CD4-positive, CD25-positive, alpha-beta regulatory T cell (primary cell): Measurements from ENCODE around the gene FBXO41. TPM values are rescaled to one million over a fixed set of nuclear protein-coding genes. Genes with fewer than 3 reads are reported as not detected.
"Not testable (repeated sequence)": the region's sequence is repeated elsewhere in the genome, so short reads cannot be mapped to it uniquely, and the experiment has no call there.

Experiments used
- ATAC-seq, 2 donors: fragments of 150-1000 bp; cut with Tn5 transposase; one replicate each; pipeline ENCODE4 v1.10.0; 2021; ENCODE audit warnings: low read depth in 2 of 2, moderate number of reproducible peaks in 2 of 2, moderate library complexity in 1 of 2
- DNase-seq, 3 donors: peaks; one replicate each; pipeline versions ENCODE4 v3.0.0 to v3.0.0-alpha.2; 2012 to 2022; ENCODE audit warnings: mixed read lengths in 1 of 3
- H3K27ac ChIP-seq: one replicate; pipeline ENCODE4 v1.7.0; 2013; ENCODE audit warnings: mild to moderate bottlenecking, low read length; ENCODE audit not compliant: insufficient read depth, poor library complexity, severe bottlenecking
- H3K27me3 ChIP-seq: one replicate; pipeline ENCODE4 v1.7.0; 2013; ENCODE audit warnings: low read length; ENCODE audit not compliant: control insufficient read depth, insufficient read depth
- H3K36me3 ChIP-seq: one replicate; pipeline ENCODE4 v1.7.0; 2013; ENCODE audit warnings: mild to moderate bottlenecking, low read length, moderate library complexity; ENCODE audit not compliant: control insufficient read depth, insufficient read depth
- H3K4me1 ChIP-seq: 2 replicates; pipeline ENCODE4 v1.7.0; 2013; ENCODE audit warnings: mild to moderate bottlenecking, low read length; ENCODE audit not compliant: insufficient read depth, control insufficient read depth, poor library complexity, severe bottlenecking
- H3K4me3 ChIP-seq: one replicate; pipeline ENCODE4 v1.7.0; 2013; ENCODE audit warnings: low read depth, mild to moderate bottlenecking, low read length, moderate library complexity
- H3K9me3 ChIP-seq, 2 experiments: 1 replicate in 1 of 2; 2 replicates in 1 of 2; pipeline ENCODE4 v1.7.0; 2013; ENCODE audit warnings: low read length in 2 of 2, mild to moderate bottlenecking in 1 of 2, moderate library complexity in 1 of 2; ENCODE audit not compliant: control insufficient read depth in 2 of 2
- H3K27ac Mint-ChIP-seq, 3 donors: one replicate each; pipeline ENCODE4 v1.8.0; 2020 to 2022; ENCODE audit warnings: mild to moderate bottlenecking in 3 of 3, mixed read lengths in 3 of 3, moderate library complexity in 2 of 3
- H3K27me3 Mint-ChIP-seq: one replicate; pipeline ENCODE4 v1.8.0; 2022; ENCODE audit warnings: mild to moderate bottlenecking, mixed read lengths
- H3K36me3 Mint-ChIP-seq: one replicate; pipeline ENCODE4 v1.8.0; 2020; ENCODE audit warnings: mixed read lengths
- H3K4me1 Mint-ChIP-seq, 4 donors: one replicate each; pipeline ENCODE4 v1.8.0; 2020 to 2022; ENCODE audit warnings: mixed read lengths in 4 of 4, mild to moderate bottlenecking in 1 of 4
- H3K4me3 Mint-ChIP-seq, 4 donors: one replicate each; pipeline ENCODE4 v1.8.0; 2020 to 2022; ENCODE audit warnings: mild to moderate bottlenecking in 4 of 4, mixed read lengths in 4 of 4, moderate library complexity in 3 of 4
- H3K9me3 Mint-ChIP-seq, 7 donors: one replicate each; pipeline ENCODE4 v1.8.0; 2020 to 2022; ENCODE audit warnings: mixed read lengths in 7 of 7, mild to moderate bottlenecking in 3 of 7, moderate library complexity in 2 of 7
- polyA plus RNA-seq, 4 donors: library from polyadenylated mRNA; unstranded; fragments of 300-500 nt; fragmentation: Illumina TruSeq; gene quantifications; one replicate each; pipeline ENCODE4 v1.2.3, GENCODE V29; 2021
- total RNA-seq: library from RNA; stranded (reverse); gene quantifications from one replicate; pipeline ENCODE4 v1.2.3, GENCODE V29; 2022

Gene FBXO41
- total and polyA plus RNA-seq, 5 donors from 2014 or later, result 0.51 to 17.4 (median 1.0) TPM

DNA sequence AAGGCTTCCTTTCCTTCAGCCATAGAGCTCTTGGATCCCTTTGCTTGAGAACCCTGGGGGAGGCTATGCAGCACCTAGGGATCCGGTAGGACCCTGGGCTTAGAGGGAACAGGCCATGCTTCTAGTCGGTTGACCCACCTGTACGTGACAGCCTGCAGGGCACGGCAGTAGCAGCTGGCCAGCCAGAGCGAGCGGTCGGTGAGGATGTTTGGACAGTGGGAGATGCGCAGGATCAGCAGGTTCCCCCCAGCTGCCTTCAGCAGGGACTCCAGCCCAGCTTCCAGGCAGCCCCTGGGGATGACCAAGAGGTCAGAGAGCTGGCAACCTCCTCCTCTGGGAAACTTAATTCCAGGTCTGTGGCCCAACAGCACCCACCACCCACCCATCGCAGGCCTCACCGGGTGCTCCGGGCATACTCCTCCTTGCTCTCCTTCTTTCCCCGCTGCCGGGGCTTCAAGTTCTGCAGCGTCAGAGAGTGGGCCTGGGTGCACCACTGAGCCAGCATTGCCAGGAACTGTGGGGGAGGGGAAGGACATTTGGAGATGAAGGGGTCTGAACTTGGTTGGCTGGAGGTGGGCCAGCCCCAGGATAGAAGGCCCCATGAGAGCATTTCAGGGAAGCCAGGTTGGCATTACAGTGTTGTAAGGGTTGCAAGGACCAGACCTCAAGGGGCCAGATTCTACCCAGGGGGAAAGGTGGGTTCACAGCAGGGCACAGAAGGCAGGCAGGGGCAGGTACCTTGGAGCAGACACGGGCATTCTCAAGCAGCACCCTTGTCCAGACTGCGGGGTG, 20.5 kb downstream of the FBXO41 start:
- Histone ChIP-seq H3K9me3 (no peaks in the 10 kb centered on the region), H3K4me1 (peaks cover 4% of the 10 kb centered on the region), H3K36me3 (peaks cover 15% of the 10 kb centered on the region), H3K4me3 (no peak overlapping the region), H3K27me3 (no peaks in the 10 kb centered on the region), H3K27ac (no peak overlapping the region)
- no peaks in the 10 kb centered on the region for H3K9me3 Mint-ChIP-seq
- H3K4me3 Mint-ChIP-seq, result no peak overlapping the region
- H3K27ac Mint-ChIP-seq, result no peak overlapping the region
- DNase-seq (no peak), ATAC-seq (no peak)
- H3K27me3 Mint-ChIP-seq, result no peaks in the 10 kb centered on the region
- H3K4me1 Mint-ChIP-seq, result peaks cover 7 to 23% (median 8%) of the 10 kb centered on the region in 4 donors
- peaks cover 7% of the 10 kb centered on the region for H3K36me3 Mint-ChIP-seq

DNA sequence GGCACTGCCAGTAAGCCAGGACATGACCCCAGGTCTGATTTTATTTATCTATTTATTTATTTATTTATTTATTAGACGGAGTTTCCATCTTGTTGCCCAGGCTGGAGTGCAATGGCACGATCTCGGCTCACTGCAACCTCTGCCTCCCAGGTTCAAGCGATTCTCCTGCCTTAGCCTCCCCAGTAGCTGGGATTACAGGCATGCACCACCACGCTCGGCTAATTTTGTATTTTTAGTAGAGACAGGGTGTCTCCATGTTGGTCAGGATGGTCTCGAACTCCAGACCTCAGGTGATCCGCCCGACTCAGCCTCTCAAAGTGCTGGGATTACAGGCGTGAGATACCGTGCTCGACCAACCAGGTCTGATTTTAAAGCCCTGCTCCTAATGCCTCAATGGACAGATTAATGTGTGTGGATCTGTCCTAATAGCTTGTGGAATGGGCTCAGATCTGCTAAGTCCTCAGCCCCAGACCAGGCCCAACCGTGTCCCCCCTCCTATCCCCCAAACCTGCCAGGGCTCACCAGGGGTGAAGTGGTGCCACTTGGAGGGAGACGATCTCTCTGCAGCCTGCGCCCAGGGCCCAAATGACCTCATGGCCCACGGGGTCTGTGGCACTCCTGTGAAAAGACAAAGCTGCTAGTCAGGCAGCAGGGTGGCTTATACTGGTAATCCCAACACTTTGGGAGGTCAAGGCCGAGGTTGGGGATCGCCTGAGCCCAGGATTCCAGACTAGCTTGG, 21.4 kb downstream of the FBXO41 start:
- H3K9me3 ChIP-seq, H3K4me1 ChIP-seq, H3K27ac ChIP-seq, H3K36me3 Mint-ChIP-seq, DNase-seq, H3K27me3 Mint-ChIP-seq, H3K27ac Mint-ChIP-seq, H3K9me3 Mint-ChIP-seq, H3K4me3 ChIP-seq, H3K27me3 ChIP-seq, ATAC-seq, H3K4me3 Mint-ChIP-seq: not testable (repeated sequence)
- H3K4me1 Mint-ChIP-seq, result peaks cover 3 to 16% (median 4%) of the 10 kb centered on the region in 4 donors
- peaks cover 15% of the 10 kb centered on the region for H3K36me3 ChIP-seq

DNA sequence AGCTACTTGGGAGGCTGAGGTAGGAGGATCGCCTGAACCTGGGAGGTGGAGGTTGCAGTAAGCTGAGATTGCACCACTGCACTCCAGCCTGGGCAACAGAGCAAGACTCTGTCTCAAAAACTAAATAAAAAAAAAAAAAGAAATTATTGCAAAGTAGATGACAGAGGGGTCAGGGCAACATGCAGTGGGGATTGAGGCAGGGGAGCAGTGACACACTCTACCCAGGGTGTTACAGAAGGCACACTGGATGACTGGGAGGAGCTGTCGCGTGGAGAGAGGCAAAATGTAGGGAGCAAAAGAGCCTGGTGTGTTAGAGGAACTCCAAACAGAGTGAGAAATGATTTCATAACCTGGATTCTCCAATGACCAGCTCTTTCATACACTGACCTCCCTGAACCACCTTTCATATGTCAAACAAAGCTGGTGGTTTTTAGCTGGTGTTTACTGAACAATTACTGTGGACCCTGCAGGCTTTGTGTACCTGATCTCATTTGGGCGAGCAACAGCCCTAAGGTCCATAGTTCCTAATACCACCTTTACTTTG, 22.1 kb downstream of the FBXO41 start:
- Mint-ChIP-seq H3K4me3 (no peak overlapping the region), H3K27ac (no peak overlapping the region), H3K4me1 (peaks cover 0 to 13% (median 2%) of the 10 kb centered on the region in 4 donors), H3K9me3 (no peaks in the 10 kb centered on the region), H3K36me3 (peaks cover 4% of the 10 kb centered on the region), H3K27me3 (no peaks in the 10 kb centered on the region)
- Histone ChIP-seq H3K9me3 (no peaks in the 10 kb centered on the region), H3K36me3 (peaks cover 15% of the 10 kb centered on the region), H3K27me3 (no peaks in the 10 kb centered on the region), H3K27ac (no peak overlapping the region), H3K4me1 (peaks cover 6% of the 10 kb centered on the region), H3K4me3 (no peak overlapping the region)
- ATAC-seq (no peak), DNase-seq (no peak)

DNA sequence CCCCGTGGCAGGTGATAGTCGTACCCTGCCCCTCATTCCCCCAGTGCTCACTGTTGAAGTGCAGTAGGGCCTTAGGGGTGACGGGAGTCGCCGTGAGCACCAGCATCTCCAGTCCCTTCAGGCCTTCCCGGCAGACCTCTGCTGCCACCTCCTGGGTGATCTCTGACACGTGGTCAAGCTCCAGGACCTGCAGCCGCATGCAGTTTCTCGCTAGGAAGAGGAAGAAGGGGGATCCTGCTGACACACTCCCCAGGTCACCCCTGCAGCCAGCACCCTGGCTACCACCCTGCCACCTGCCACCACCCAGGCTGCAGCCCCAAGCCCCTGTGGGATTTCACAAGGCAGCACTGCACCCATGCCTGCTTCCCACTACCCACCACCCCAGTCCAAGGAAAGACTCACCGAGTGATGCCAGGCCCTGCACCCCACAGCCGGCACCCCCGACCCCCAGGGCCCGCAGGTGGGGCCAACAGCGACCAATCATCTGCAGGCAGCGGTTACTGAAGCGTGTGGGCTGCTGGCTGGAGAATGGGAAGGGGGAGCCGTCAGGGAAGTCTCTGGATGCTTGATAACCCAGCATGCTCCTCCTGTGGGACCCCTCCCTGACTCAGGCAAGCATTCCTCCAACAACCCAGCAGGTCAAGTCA, 23.8 kb downstream of the FBXO41 start:
- ATAC-seq (no peak), DNase-seq (no peak)
- H3K36me3 Mint-ChIP-seq, result peaks cover 4% of the 10 kb centered on the region
- H3K27me3 Mint-ChIP-seq, result no peaks in the 10 kb centered on the region
- H3K4me3 Mint-ChIP-seq, result no peak overlapping the region
- Histone ChIP-seq H3K9me3 (no peaks in the 10 kb centered on the region), H3K36me3 (peaks cover 15% of the 10 kb centered on the region), H3K4me1 (peaks cover 6% of the 10 kb centered on the region), H3K27ac (no peak overlapping the region), H3K4me3 (no peak overlapping the region), H3K27me3 (no peaks in the 10 kb centered on the region)
- no peak overlapping the region for H3K27ac Mint-ChIP-seq
- H3K9me3 Mint-ChIP-seq, result no peaks in the 10 kb centered on the region
- peaks cover 0 to 9% (median 0%) of the 10 kb centered on the region in 4 donors for H3K4me1 Mint-ChIP-seq

DNA sequence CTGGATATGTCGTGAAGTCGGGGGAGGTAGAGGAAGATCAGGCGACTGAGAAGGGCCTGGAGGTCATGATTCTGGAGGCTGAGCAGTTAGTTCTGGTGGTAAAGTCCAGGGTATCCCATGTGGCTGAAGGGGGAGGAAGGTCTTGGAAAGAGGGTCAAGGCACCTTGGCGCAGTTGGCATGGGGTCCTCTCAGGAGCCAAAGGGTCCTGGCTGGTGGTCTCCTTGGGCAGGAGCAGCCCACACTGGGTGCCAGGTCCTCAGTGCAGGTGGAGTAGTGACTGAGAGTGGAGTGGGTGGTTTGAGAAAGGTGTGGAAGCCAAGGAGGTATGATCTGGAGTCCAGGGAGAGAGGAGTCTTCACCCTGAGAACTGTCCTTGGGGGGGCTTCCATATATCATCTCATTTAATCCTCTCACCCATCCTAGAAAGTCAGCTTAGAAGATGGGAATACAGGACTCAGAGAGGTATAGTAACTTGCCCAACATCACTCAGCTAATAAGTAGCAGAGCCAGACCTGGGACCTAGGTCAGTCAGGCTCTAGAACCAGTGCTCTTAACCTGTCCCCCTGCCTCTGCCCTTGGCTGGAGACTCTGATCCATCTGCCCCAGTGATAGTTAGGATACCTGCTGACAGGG, 24.5 kb downstream of the FBXO41 start:
- Mint-ChIP-seq H3K4me1 (peaks cover 0 to 9% (median 0%) of the 10 kb centered on the region in 4 donors), H3K27me3 (no peaks in the 10 kb centered on the region), H3K27ac (no peak overlapping the region), H3K4me3 (no peak overlapping the region), H3K9me3 (no peaks in the 10 kb centered on the region), H3K36me3 (peaks cover 4% of the 10 kb centered on the region)
- ATAC-seq (no peak), DNase-seq (no peak)
- Histone ChIP-seq H3K4me1 (peaks cover 6% of the 10 kb centered on the region), H3K36me3 (peaks cover 15% of the 10 kb centered on the region), H3K9me3 (no peaks in the 10 kb centered on the region), H3K4me3 (no peak overlapping the region), H3K27ac (no peak overlapping the region), H3K27me3 (no peaks in the 10 kb centered on the region)

DNA sequence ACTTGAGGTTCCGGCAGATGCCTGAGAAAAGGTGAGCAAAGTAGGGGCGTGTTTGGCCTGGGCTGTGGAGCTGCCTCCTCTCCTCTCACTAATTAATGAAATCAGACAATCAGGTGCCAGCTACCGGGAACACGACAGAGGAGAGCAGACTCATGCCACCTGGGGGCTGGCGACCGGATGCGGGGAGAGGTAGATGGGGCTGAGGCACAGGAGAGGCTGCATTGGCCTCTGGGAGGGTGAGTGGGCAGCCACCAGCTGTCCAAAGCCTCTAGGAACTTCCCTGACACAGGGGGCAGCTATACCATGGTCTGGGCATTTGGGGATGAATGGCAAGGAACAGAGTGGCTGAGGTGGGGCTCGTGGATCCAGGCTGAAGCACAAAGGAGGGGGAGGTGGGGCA, 25.0 kb downstream of the FBXO41 start:
- Histone ChIP-seq H3K4me1 (peaks cover 6% of the 10 kb centered on the region), H3K9me3 (no peaks in the 10 kb centered on the region), H3K36me3 (peaks cover 16% of the 10 kb centered on the region), H3K27me3 (no peaks in the 10 kb centered on the region), H3K27ac (no peak overlapping the region), H3K4me3 (no peak overlapping the region)
- peaks cover 4% of the 10 kb centered on the region for H3K36me3 Mint-ChIP-seq
- no peak for ATAC-seq
- H3K9me3 Mint-ChIP-seq, result no peaks in the 10 kb centered on the region
- no peaks in the 10 kb centered on the region for H3K27me3 Mint-ChIP-seq
- no peak overlapping the region for H3K4me3 Mint-ChIP-seq
- H3K4me1 Mint-ChIP-seq, result peaks cover 0 to 9% (median 0%) of the 10 kb centered on the region in 4 donors
- no peak overlapping the region for H3K27ac Mint-ChIP-seq
- DNase-seq, result no peak

DNA sequence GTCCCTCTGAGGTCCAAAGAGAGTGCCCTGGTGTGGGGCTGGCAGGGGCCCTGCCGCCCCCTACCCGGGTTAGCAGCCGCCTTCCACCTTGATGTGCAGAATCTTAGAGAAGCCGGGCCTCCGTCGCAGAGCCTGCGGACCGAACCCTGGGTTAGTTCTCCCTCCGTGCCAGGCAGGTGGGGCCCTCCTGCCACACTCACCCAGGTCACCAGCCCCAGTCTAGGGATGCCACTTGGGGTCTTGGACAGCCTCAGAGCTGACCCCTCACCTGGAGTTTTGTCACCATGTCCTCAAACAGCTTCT, 25.4 kb downstream of the FBXO41 start:
- no peaks in the 10 kb centered on the region for H3K27me3 Mint-ChIP-seq
- Histone ChIP-seq H3K27ac (no peak overlapping the region), H3K9me3 (no peaks in the 10 kb centered on the region), H3K4me3 (no peak overlapping the region), H3K36me3 (peaks cover 18% of the 10 kb centered on the region), H3K4me1 (peaks cover 6% of the 10 kb centered on the region), H3K27me3 (no peaks in the 10 kb centered on the region)
- no peak for ATAC-seq
- H3K36me3 Mint-ChIP-seq, result peaks cover 4% of the 10 kb centered on the region
- no peak overlapping the region for H3K4me3 Mint-ChIP-seq
- H3K9me3 Mint-ChIP-seq, result no peaks in the 10 kb centered on the region
- peaks cover 0 to 9% (median 0%) of the 10 kb centered on the region in 4 donors for H3K4me1 Mint-ChIP-seq
- no peak overlapping the region for H3K27ac Mint-ChIP-seq
- DNase-seq, result no peak
